ENCODE results near the gene ZGPAT. TPM values are rescaled to one million over a fixed set of nuclear protein-coding genes. Genes with fewer than 3 reads are reported as not detected.

The ZGPAT gene
- total and polyA plus RNA-seq, 9 of the 15 experiments (the other 6 are each of a cell fraction or from before 2014, with no cell fraction given) = 0.14 to 26.6 (median 7.4) TPM

DNA sequence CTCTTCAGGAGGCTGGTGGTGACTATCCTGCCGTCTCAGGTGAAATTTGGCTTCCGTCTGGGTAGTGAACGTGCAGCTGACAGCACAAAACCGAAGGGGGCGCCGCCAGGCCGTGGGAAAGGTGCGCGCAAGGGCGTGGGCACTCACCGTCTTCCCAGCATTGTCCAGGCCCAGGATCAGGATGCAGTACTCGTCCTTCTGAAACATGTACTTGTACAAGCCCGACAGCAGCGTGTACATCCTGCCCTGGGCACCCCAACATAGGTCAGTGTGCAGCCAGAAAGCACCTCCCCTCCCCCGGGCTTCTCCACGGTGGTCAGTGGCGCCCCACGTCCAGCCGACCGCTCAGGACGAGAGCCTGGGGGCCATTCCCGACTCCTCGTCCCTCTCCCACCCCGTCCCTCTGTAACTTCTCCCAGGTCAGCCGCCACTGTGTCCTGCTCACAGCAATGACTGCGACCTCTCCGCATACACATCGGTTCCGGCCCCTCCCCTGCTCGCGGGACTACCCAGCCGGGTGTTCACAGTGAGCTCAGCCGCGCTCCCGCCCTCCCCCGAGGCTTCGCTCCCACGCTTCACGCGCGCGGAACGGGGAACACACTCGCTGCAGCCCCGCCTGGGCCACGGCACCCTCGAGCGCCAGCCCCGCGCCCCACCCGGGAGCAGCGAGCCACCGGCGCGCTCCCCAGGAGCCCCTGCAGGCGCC is 834 bp upstream of the ZGPAT start:
- WGBS (ENCODE audit: insufficient coverage, low coverage, missing lambda C conversion rate) = 1% methylated on average over 54 of the region's 56 CpGs
- peak; percentile 95 for FAIRE-seq
- peaks cover 63% of the 10 kb centered on the region for H3K79me2 ChIP-seq (ENCODE audit: control insufficient read depth, insufficient read depth, low read length)
- TF ChIP-seq LCOR (CRISPR knock-in tag; IDR thresholded peaks at IDR 0.05) (no peak), U2AF2 (optimal IDR thresholded peaks at IDR 0.05; ENCODE audit: low read depth, low read length) (no peak), MAZ (CRISPR knock-in tag; conservative IDR thresholded peaks at IDR 0.05 in 1 of 2, IDR thresholded peaks at IDR 0.05 in 1 of 2) (peak in 1 of 2 experiments; percentile 50; a peak in 1 of 4 replicates), ARID4B (CRISPR knock-in tag; IDR thresholded peaks at IDR 0.05) (peak; percentile 14), RAD21 (CRISPR knock-in tag; conservative IDR thresholded peaks at IDR 0.05 in 1 of 2, IDR thresholded peaks at IDR 0.05 in 1 of 2) (peak; percentile 82 to 85), CCAR2 (IDR thresholded peaks at IDR 0.05; ENCODE audit: low read depth, low read length) (no peak), CREB1 (IDR thresholded peaks at IDR 0.05) (no peak), CREB1 (CRISPR knock-in tag; IDR thresholded peaks at IDR 0.05) (peak; percentile 28; the same call in 1 of the 2 replicates), KLF1 (tag; IDR thresholded peaks at IDR 0.05) (peak; percentile 63; the same call in 1 of the 2 replicates), ZNF124 (CRISPR knock-in tag; IDR thresholded peaks at IDR 0.05) (0 out of 2 replicates have a peak, but pooled peaks have one; percentile 44), SMC3 (conservative IDR thresholded peaks at IDR 0.05; ENCODE audit: insufficient read depth, low read depth, low read length) (peak; percentile 71), ARID1B (IDR thresholded peaks at IDR 0.05) (peak; percentile 40; the same call in 1 of the 2 replicates), MXI1 (IDR thresholded peaks at IDR 0.05; ENCODE audit: low read depth, low read length) (peak; percentile 44; the same call in 1 of the 2 replicates)
- TF ChIP-seq, protein P1, sequence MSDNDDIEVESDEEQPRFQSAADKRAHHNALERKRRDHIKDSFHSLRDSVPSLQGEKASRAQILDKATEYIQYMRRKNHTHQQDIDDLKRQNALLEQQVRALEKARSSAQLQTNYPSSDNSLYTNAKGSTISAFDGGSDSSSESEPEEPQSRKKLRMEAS (CRISPR knock-in tag; IDR thresholded peaks at IDR 0.05) = 0 out of 2 replicates have a peak, but pooled peaks have one; percentile 8

More for the DNA sequence above, 834 bp upstream of the ZGPAT start:
- peak overlapping the region; percentile 96 for H3K27ac ChIP-seq (ENCODE audit: extremely low read depth, low read depth, low read length)
- H3K36me3 ChIP-seq (ENCODE audit: control insufficient read depth, insufficient read depth, low read length) = peaks cover 66% of the 10 kb centered on the region
- intact Hi-C loops (cut with micrococcal nuclease) = loop anchor here (2.0 to 10.0 kb wide), 5 partner anchors 78 to 250 kb away; partner anchors contain the start of genes PTK6, TPD52L2 and UCKL1
- H2AFZ ChIP-seq (ENCODE audit: low read depth, low read length) = peak overlapping the region; percentile 75; the same call in 1 of the 2 replicates
- BruUV-seq (replicated peaks) = no TSS peak
- H4K20me1 ChIP-seq (replicated peaks; ENCODE audit: control insufficient read depth, insufficient read depth, low read length) = peaks cover 22% of the 10 kb centered on the region
- ATAC-seq (peak; percentile 75), DNase-seq (ENCODE audit: extremely low read depth in 1 of 4, low spot score in 3 of 4) (peak; percentile 53 to 84 (median 69))
- H3K4me2 ChIP-seq (ENCODE audit: insufficient read depth, low read length) = peak overlapping the region; percentile 99
- in situ Hi-C loops (cut with MboI) = loop anchor here (5.0 kb wide), 1 partner anchor 155 kb away; the partner anchor contains the start of gene ABHD16B
- POLR2A ChIA-PET = interaction anchor here (0.7 to 4.0 kb wide), 6 partner anchors 9 to 158 kb away, joined by 5 to 27 read pairs (median 6); partner anchors contain the start of genes RTEL1 and TPD52L2
- no peaks in the 10 kb centered on the region for H3K9me3 ChIP-seq (replicated peaks; ENCODE audit: control insufficient read depth, insufficient read depth, low read depth, low read length)
- H3K9ac ChIP-seq (ENCODE audit: insufficient read depth in 1 of 2, low read depth in 2 of 2, low read length in 2 of 2) = peak overlapping the region; percentile 90 to 95
- no peaks in the 10 kb centered on the region for H3K27me3 ChIP-seq (ENCODE audit: control insufficient read depth in 2 of 2, insufficient read depth in 2 of 2, low read length in 2 of 2)
- CTCF ChIA-PET (ENCODE audit: low intra/inter-chr PET ratio) = interaction anchor here (0.5 to 2.6 kb wide), 5 partner anchors 157 to 483 kb away, joined by 3 to 18 read pairs (median 6); partner anchors contain the start of genes PTK6 and TPD52L2
- no peaks in the 10 kb centered on the region for H3K9me1 ChIP-seq (ENCODE audit: control insufficient read depth, insufficient read depth, low read length)
- H3K4me1 ChIP-seq (replicated peaks in 1 of 2; ENCODE audit: control insufficient read depth in 2 of 2, insufficient read depth in 2 of 2, low read length in 2 of 2) = peaks cover 13 to 63% of the 10 kb centered on the region in 2 experiments
- H3K4me3 ChIP-seq = peak overlapping the region; percentile 100
